Smooth muscle cell (in vitro differentiated cells): Measurements from ENCODE around the gene PCBP3. TPM values are rescaled to one million over a fixed set of nuclear protein-coding genes. Genes with fewer than 3 reads are reported as not detected.

Experiments
- DNase-seq: peaks from one replicate; lab custom pipeline; 2025; ENCODE audit not compliant: unreplicated experiment; lab: John Stamatoyannopoulos, UW
- H2AFZ ChIP-seq: fragments of 200-600 bp; sonication (generic); 2 replicates; pipeline ENCODE4 v1.6.0; 2016; ENCODE audit warnings: antibody characterized with exemption, low read depth, mild to moderate bottlenecking
- H3F3A ChIP-seq: fragments of 200-600 bp; sonication (generic); 2 replicates; pipeline ENCODE4 v1.6.0; 2017; ENCODE audit warnings: antibody characterized with exemption, low read depth
- H3K27ac ChIP-seq: fragments of 200-600 bp; sonication (generic); 2 replicates; pipeline ENCODE4 v1.5.1; 2016; ENCODE audit warnings: low read depth, mild to moderate bottlenecking
- H3K27me3 ChIP-seq: fragments of 200-600 bp; sonication (generic); 2 replicates; pipeline ENCODE4 v1.6.1; 2016; ENCODE audit warnings: low read depth, mild to moderate bottlenecking
- H3K36me3 ChIP-seq: fragments of 200-600 bp; sonication (generic); 2 replicates; pipeline ENCODE4 v1.5.1; 2016; ENCODE audit warnings: low read depth
- H3K4me1 ChIP-seq: fragments of 200-600 bp; sonication (generic); 2 replicates; pipeline ENCODE4 v1.5.1; 2016; ENCODE audit warnings: low read depth
- H3K4me2 ChIP-seq: fragments of 200-600 bp; sonication (generic); 2 replicates; pipeline ENCODE4 v1.6.0; 2016; ENCODE audit warnings: mild to moderate bottlenecking
- H3K4me3 ChIP-seq: fragments of 200-600 bp; sonication (generic); 2 replicates; pipeline ENCODE4 v1.5.1; 2016; ENCODE audit warnings: mild to moderate bottlenecking
- H3K79me2 ChIP-seq: fragments of 200-600 bp; sonication (generic); 2 replicates; pipeline ENCODE4 v1.6.0; 2016; ENCODE audit warnings: low read depth, mild to moderate bottlenecking
- H3K9ac ChIP-seq: fragments of 200-600 bp; sonication (generic); 2 replicates; pipeline ENCODE4 v1.6.0; 2016; ENCODE audit warnings: low read depth
- H3K9me3 ChIP-seq: fragments of 200-600 bp; sonication (generic); replicated peaks from 2 replicates; pipeline ENCODE4 v1.5.1; 2016; ENCODE audit warnings: low read depth
- H4K20me1 ChIP-seq: fragments of 200-600 bp; sonication (generic); 2 replicates; pipeline ENCODE4 v1.6.0; 2016; ENCODE audit warnings: low read depth
- WGBS: methylation state at CpG from one replicate; pipeline ENCODE4 v1.1.7; 2016; ENCODE audit warnings: low lambda C conversion rate; 5-methylcytosine and 5-hydroxymethylcytosine counted together
- polyA plus RNA-seq: library from polyadenylated mRNA; unstranded; fragments of >200 nt; fragmentation: Nextera tagmentation; extraction: Ambion mirVana; gene quantifications from 2 replicates; pipeline ENCODE4 v1.2.1, GENCODE V29; 2016
- total RNA-seq: library from RNA; depleted of rRNA; stranded (reverse); fragments of >200 nt; gene quantifications from 2 replicates; pipeline ENCODE4 v1.2.3, GENCODE V29; 2014
- TF ChIP-seq, protein P1 (sequence below): fragments of 200-600 bp; sonication (generic); IDR thresholded peaks from 2 replicates; pipeline ENCODE4 v1.5.1; 2017; ENCODE audit warnings: borderline replicate concordance, mild to moderate bottlenecking, antibody characterized with exemption; ENCODE audit not compliant: insufficient read depth, poor library complexity, severe bottlenecking

Gene PCBP3
- total and polyA plus RNA-seq, 2 experiments from 2014 or later, result 8.9 to 23.1 TPM

DNA sequence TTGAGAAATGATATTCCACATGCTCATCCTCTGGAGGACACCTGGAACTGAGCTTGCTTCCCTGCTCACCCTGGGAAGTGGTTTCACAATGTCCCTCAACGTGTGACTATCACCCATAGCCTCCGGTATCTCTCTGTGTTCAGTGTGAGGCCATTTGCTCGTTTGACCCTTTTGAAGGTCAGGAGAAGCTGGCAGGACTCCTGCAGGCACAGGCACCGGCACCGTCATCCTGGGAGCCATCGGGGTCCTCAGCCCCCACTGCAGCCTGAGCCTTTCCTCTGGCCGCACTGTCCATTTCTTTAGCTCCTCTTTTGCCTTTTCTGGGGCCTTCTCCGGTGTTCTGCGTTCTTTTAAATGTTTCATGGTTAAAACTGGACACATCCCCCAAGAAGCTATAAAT lies 178.5 kb downstream of the PCBP3 start:
- H3K27me3 ChIP-seq, result no peaks in the 10 kb centered on the region
- no peaks in the 10 kb centered on the region for H4K20me1 ChIP-seq
- H3K36me3 ChIP-seq, result no peaks in the 10 kb centered on the region
- peaks cover 3% of the 10 kb centered on the region for H3F3A ChIP-seq
- H3K27ac ChIP-seq, result no peak overlapping the region
- no peak overlapping the region for H3K4me2 ChIP-seq
- H3K9me3 ChIP-seq, result no peaks in the 10 kb centered on the region
- no peaks in the 10 kb centered on the region for H3K4me1 ChIP-seq
- WGBS, result 92% methylated on average over 9 of the region's 9 CpGs
- H3K79me2 ChIP-seq, result no peaks in the 10 kb centered on the region
- no peak overlapping the region for H3K9ac ChIP-seq
- no peak overlapping the region for H2AFZ ChIP-seq
- DNase-seq, result no peak
- TF ChIP-seq, protein P1, sequence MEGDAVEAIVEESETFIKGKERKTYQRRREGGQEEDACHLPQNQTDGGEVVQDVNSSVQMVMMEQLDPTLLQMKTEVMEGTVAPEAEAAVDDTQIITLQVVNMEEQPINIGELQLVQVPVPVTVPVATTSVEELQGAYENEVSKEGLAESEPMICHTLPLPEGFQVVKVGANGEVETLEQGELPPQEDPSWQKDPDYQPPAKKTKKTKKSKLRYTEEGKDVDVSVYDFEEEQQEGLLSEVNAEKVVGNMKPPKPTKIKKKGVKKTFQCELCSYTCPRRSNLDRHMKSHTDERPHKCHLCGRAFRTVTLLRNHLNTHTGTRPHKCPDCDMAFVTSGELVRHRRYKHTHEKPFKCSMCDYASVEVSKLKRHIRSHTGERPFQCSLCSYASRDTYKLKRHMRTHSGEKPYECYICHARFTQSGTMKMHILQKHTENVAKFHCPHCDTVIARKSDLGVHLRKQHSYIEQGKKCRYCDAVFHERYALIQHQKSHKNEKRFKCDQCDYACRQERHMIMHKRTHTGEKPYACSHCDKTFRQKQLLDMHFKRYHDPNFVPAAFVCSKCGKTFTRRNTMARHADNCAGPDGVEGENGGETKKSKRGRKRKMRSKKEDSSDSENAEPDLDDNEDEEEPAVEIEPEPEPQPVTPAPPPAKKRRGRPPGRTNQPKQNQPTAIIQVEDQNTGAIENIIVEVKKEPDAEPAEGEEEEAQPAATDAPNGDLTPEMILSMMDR, result no peak
- no peak overlapping the region for H3K4me3 ChIP-seq

DNA sequence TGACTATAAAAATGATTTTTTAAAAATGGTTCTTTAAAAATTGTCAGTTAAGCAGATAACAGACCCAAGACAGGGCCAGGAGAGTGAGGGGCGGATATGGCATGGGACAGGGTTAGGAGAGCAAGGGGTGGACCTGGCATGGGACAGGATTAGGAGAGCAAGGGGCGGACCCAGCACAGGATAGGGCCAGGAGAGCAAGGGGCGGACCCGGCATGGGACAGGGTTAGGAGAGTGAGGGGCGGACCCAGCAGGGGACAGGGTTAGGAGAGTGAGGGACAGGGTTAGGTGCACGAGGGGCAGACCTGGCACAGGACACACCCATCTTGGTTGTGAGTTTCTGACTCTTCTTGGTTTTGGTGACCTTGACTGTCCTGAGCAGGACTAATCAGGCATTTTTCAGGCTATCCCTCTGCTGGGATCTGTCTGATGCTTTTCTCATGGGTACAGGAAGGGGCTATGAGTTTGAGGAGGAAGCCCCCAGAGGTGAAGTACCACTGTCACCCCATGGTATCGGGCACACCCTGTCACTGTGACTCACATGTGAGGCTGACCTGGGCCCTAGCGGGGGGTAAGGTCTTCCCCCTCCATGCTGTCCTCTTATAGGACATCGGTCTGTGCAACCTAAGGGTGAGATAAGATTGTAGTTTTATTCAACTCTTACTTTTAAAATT lies 179.0 kb downstream of the PCBP3 start:
- H3K36me3 ChIP-seq, result no peaks in the 10 kb centered on the region
- TF ChIP-seq, protein P1, result no peak
- H2AFZ ChIP-seq, result no peak overlapping the region
- H3K4me1 ChIP-seq, result no peaks in the 10 kb centered on the region
- 85% methylated on average over 9 of the region's 9 CpGs for WGBS
- no peaks in the 10 kb centered on the region for H3K27me3 ChIP-seq
- no peak overlapping the region for H3K9ac ChIP-seq
- no peak overlapping the region for H3K4me3 ChIP-seq
- DNase-seq, result no peak
- no peaks in the 10 kb centered on the region for H3K9me3 ChIP-seq
- no peak overlapping the region for H3K27ac ChIP-seq
- H3K4me2 ChIP-seq, result no peak overlapping the region
- H4K20me1 ChIP-seq, result no peaks in the 10 kb centered on the region
- H3F3A ChIP-seq, result peaks cover 3% of the 10 kb centered on the region
- no peaks in the 10 kb centered on the region for H3K79me2 ChIP-seq

DNA sequence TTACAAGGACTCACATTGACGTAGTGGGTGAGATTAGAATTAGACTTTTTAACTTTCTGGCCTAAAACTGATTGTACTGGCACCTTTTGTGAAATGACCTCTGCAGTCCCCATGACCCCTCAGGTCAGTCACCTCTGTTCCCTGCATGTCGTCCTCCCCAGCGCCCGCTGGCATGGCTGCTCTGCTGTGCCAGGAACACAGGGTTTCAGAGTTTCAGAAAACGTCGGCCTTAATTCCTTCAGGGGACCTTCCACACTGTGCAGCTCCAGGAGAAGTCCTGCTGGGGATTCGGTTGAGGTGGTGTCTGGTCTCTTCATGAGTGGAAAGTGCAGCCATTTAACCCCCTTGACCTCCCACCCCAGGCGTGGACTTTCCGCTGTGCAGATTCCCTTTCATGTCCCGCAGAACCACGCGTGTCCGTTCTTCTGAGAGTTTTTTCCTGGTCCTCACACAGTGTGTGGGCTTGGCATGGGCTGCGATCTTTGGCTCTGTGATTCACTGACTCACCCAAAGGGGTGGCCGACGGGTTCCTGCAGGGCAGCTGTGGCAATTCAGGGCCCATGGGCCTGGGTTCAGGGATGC lies 179.7 kb downstream of the PCBP3 start:
- Histone ChIP-seq H3F3A (peaks cover 3% of the 10 kb centered on the region), H4K20me1 (no peaks in the 10 kb centered on the region), H3K36me3 (no peaks in the 10 kb centered on the region), H3K4me3 (no peak overlapping the region), H2AFZ (no peak overlapping the region), H3K9me3 (no peaks in the 10 kb centered on the region), H3K27ac (no peak overlapping the region), H3K9ac (no peak overlapping the region), H3K27me3 (no peaks in the 10 kb centered on the region), H3K4me2 (no peak overlapping the region), H3K4me1 (no peaks in the 10 kb centered on the region), H3K79me2 (no peaks in the 10 kb centered on the region)
- no peak for DNase-seq
- TF ChIP-seq, protein P1, result no peak
- WGBS, result 91% methylated on average over 16 of the region's 16 CpGs
